Spleen (tissue), 11 donors: ENCODE data around the gene NRXN2. TPM values are rescaled to one million over a fixed set of nuclear protein-coding genes. Genes with fewer than 3 reads are reported as not detected.
A peak's percentile ranks its signal among the peaks of the same experiment; 100 is the strongest.

Source experiments
- DNase-seq: peaks from one replicate; pipeline ENCODE4 v3.0.0-alpha.2; 2020
- H3K27ac ChIP-seq, 8 donors: fragments of 200-600 bp; sonication (generic) in 7 of 8; 1 replicate in 4 of 8; 2 replicates in 4 of 8; pipeline versions ENCODE4 v1.5.0 to v1.8.0; 2016 to 2021; ENCODE audit warnings: inconsistent platforms in 4 of 8, mild to moderate bottlenecking in 4 of 8, moderate library complexity in 1 of 8
- H3K27me3 ChIP-seq, 7 donors: fragments of 200-600 bp; sonication (generic) in 6 of 7; replicated peaks in 1 of 7; 1 replicate in 4 of 7; 2 replicates in 3 of 7; pipeline versions ENCODE4 v1.5.0 to v1.8.0; 2016 to 2021; ENCODE audit warnings: inconsistent platforms in 3 of 7, mild to moderate bottlenecking in 1 of 7
- H3K36me3 ChIP-seq, 6 donors: fragments of 200-600 bp; sonication (generic) in 5 of 6; 1 replicate in 4 of 6; 2 replicates in 2 of 6; pipeline versions ENCODE4 v1.5.0 to v1.8.0; 2016 to 2021; ENCODE audit warnings: inconsistent platforms in 2 of 6
- H3K4me1 ChIP-seq, 6 donors: fragments of 200-600 bp; sonication (generic) in 5 of 6; 1 replicate in 3 of 6; 2 replicates in 3 of 6; pipeline versions ENCODE4 v1.5.0 to v1.8.0; 2016 to 2021; ENCODE audit warnings: inconsistent platforms in 3 of 6
- H3K4me3 ChIP-seq, 8 donors: fragments of 200-600 bp; sonication (generic) in 7 of 8; 1 replicate in 4 of 8; 2 replicates in 4 of 8; pipeline versions ENCODE4 v1.5.0 to v1.8.0; 2016 to 2021; ENCODE audit warnings: inconsistent platforms in 4 of 8, mild to moderate bottlenecking in 4 of 8, moderate library complexity in 2 of 8
- H3K9me3 ChIP-seq, 8 donors: fragments of 200-600 bp; sonication (generic) in 7 of 8; 1 replicate in 4 of 8; 2 replicates in 4 of 8; pipeline versions ENCODE4 v1.5.0 to v1.8.0; 2016 to 2021; ENCODE audit warnings: inconsistent platforms in 4 of 8
- POLR2A ChIP-seq, 3 donors: fragments of 450-650 bp; IDR thresholded peaks; one replicate each; pipeline ENCODE4 v1.5.1; 2017; ENCODE audit warnings: antibody characterized with exemption in 3 of 3, mild to moderate bottlenecking in 1 of 3
- POLR2AphosphoS5 ChIP-seq, 3 donors: sonication (generic); formaldehyde crosslinking; IDR thresholded peaks; one replicate each; pipeline ENCODE4 v1.5.1; 2017; ENCODE audit warnings: antibody characterized with exemption in 3 of 3
- WGBS, 5 donors: extraction: QIAGEN DNeasy Blood & Tissue Kit in 3 of 5; methylation state at CpG; one replicate each; pipeline versions ENCODE4 v1.1.5 to v1.1.7; 2013 to 2018; 5-methylcytosine and 5-hydroxymethylcytosine counted together
- intact Hi-C: fragments of 100-400 bp; cut with DNase I; formaldehyde crosslinking; loops from one replicate; pipeline ENCODE4 v1.15.0; 2023; ENCODE audit warnings: low total_unique reads
- polyA plus RNA-seq, 3 donors: library from polyadenylated mRNA; stranded (reverse); fragments of 200-250 nt; gene quantifications; one replicate each; pipeline ENCODE4 v1.2.1, GENCODE V29; 2013
- total RNA-seq, 7 donors: library from RNA; depleted of rRNA in 3 of 7; stranded (reverse); fragments of >200 nt in 3 of 7; fragmentation: NEBNext Ultra II Directional in 4 of 7; extraction: Animal tissue kit (Norgen Biotek cat#: 25700) in 4 of 7; gene quantifications; one replicate each; pipeline versions ENCODE4 v1.1.0 to v1.2.1, GENCODE V29; 2016 to 2021
- TF ChIP-seq, protein P1 (sequence below), 11 experiments: fragments of 200-600 bp in 7 of 11; fragments of 450-650 bp in 4 of 11; sonication (generic) in 4 of 11; IDR thresholded peaks in 8 of 11; conservative IDR thresholded peaks in 3 of 11; 1 replicate in 7 of 11; 2 replicates in 4 of 11; pipeline versions ENCODE4 v1.4.0 to v1.8.0; 2016 to 2021; ENCODE audit warnings: antibody characterized with exemption in 11 of 11, inconsistent platforms in 4 of 11, mild to moderate bottlenecking in 1 of 11
- donor health status: healthy with polysubstance abuse.
- donor health status: DM: no; HTN: no; CAD: no; lungs with moderate emphysema.
- donor health status: DM: no; HTN: no; CAD: no.
- donor health status: Bipolar disorder and iron deficiency.
- donor health status: healthy.
- donor health status: DM: no; HTN: no; CAD: no.
- donor health status: DM: yes; HTN: yes; CAD: no.

Gene NRXN2
- total and polyA plus RNA-seq, 10 donors = 0.59 to 12.9 (median 3.0) TPM

- no peak overlapping the region for H3K4me3 ChIP-seq
- DNase-seq = no peak
- H3K36me3 ChIP-seq = no peaks in the 10 kb centered on the region
- peaks cover 0 to 4% (median 0%) of the 10 kb centered on the region in 7 donors for H3K27me3 ChIP-seq
- 91 to 100% (median 96%) methylated on average over 3 of the region's 3 CpGs for WGBS, 5 donors
- TF ChIP-seq, protein P1, sequence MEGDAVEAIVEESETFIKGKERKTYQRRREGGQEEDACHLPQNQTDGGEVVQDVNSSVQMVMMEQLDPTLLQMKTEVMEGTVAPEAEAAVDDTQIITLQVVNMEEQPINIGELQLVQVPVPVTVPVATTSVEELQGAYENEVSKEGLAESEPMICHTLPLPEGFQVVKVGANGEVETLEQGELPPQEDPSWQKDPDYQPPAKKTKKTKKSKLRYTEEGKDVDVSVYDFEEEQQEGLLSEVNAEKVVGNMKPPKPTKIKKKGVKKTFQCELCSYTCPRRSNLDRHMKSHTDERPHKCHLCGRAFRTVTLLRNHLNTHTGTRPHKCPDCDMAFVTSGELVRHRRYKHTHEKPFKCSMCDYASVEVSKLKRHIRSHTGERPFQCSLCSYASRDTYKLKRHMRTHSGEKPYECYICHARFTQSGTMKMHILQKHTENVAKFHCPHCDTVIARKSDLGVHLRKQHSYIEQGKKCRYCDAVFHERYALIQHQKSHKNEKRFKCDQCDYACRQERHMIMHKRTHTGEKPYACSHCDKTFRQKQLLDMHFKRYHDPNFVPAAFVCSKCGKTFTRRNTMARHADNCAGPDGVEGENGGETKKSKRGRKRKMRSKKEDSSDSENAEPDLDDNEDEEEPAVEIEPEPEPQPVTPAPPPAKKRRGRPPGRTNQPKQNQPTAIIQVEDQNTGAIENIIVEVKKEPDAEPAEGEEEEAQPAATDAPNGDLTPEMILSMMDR (IDR thresholded peaks at IDR 0.05 in 8 of 11, conservative IDR thresholded peaks at IDR 0.05 in 3 of 11) = no peak
- no peak for TF ChIP-seq POLR2A (IDR thresholded peaks at IDR 0.05)
- TF ChIP-seq POLR2AphosphoS5 (IDR thresholded peaks at IDR 0.05) = no peak
- no peaks in the 10 kb centered on the region for H3K9me3 ChIP-seq
- peaks cover 0 to 18% (median 9%) of the 10 kb centered on the region in 6 donors for H3K4me1 ChIP-seq
- intact Hi-C loops = loop anchor here (10.0 kb wide), 1 partner anchor 46 kb away; no protein-coding TSS in a partner anchor
- no peak overlapping the region for H3K27ac ChIP-seq
Measured at GRCh38 chr11:64610596-64610995, 112.4 kb downstream of the NRXN2 start.

GRCh38 chr11:64609436-64610047 lies 113.5 kb downstream of the NRXN2 start:
- intact Hi-C loops = loop anchor here (10.0 kb wide), 1 partner anchor 45 kb away; no protein-coding TSS in a partner anchor
- DNase-seq = no peak

DNA sequence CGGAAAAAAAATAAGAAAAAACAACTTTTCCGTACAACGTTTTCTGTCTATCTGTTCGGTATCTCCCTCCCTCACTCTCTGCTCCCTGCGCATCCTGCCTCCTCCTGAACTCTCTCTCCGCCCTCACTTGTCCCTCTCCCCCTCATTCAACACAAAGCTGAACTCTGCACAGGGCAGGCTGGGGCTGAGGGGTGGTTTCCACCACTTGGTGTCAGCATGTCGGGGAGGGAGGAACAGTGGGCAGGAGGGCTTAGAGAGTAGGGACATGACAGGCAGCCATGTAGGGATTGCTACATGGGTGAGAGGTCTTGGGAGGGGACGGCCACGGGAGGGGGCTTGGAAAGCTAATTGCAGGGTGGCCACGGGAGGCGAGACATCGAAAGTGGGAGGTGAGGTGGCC lies 114.4 kb downstream of the NRXN2 start:
- no peaks in the 10 kb centered on the region for H3K36me3 ChIP-seq
- H3K9me3 ChIP-seq = no peaks in the 10 kb centered on the region
- peaks cover 0 to 18% (median 9%) of the 10 kb centered on the region in 6 donors for H3K4me1 ChIP-seq
- WGBS, 5 donors = 80 to 86% (median 81%) methylated on average over 12 of the region's 12 CpGs
- H3K27me3 ChIP-seq = peaks cover 0 to 15% (median 0%) of the 10 kb centered on the region in 7 donors
- intact Hi-C loops = no loop called here
- DNase-seq = no peak
- no peak overlapping the region for H3K27ac ChIP-seq
- TF ChIP-seq POLR2AphosphoS5 (IDR thresholded peaks at IDR 0.05) = peak in 1 of 3 donors; percentile 7
- TF ChIP-seq, protein P1 (IDR thresholded peaks at IDR 0.05 in 8 of 11, conservative IDR thresholded peaks at IDR 0.05 in 3 of 11) = no peak
- H3K4me3 ChIP-seq = peak overlapping the region in 1 of 8 donors; percentile 3

More at GRCh38 chr11:64609436-64610047, 113.5 kb downstream of the NRXN2 start:
- WGBS, 5 donors = 49 to 67% (median 59%) methylated on average over 4 to 5 of the region's 5 CpGs
- Histone ChIP-seq H3K4me1 (peaks cover 0 to 18% (median 9%) of the 10 kb centered on the region in 6 donors), H3K27me3 (peaks cover 0 to 14% (median 0%) of the 10 kb centered on the region in 7 donors), H3K36me3 (no peaks in the 10 kb centered on the region), H3K27ac (no peak overlapping the region), H3K9me3 (no peaks in the 10 kb centered on the region), H3K4me3 (no peak overlapping the region)
- TF ChIP-seq POLR2A (IDR thresholded peaks at IDR 0.05) (no peak), POLR2AphosphoS5 (IDR thresholded peaks at IDR 0.05) (no peak)
- TF ChIP-seq, protein P1 (IDR thresholded peaks at IDR 0.05 in 8 of 11, conservative IDR thresholded peaks at IDR 0.05 in 3 of 11) = no peak

GRCh38 chr11:64608046-64608445 lies 115.0 kb downstream of the NRXN2 start:
- no peaks in the 10 kb centered on the region for H3K9me3 ChIP-seq
- peaks cover 0 to 15% (median 0%) of the 10 kb centered on the region in 7 donors for H3K27me3 ChIP-seq
- whole genome bisulfite sequencing, 5 donors = 70 to 88% (median 79%) methylated on average over 18 of the region's 18 CpGs
- H3K4me3 ChIP-seq = peak overlapping the region in 2 of 8 donors; percentile 1 to 3
- TF ChIP-seq POLR2AphosphoS5 (IDR thresholded peaks at IDR 0.05) = no peak
- TF ChIP-seq, protein P1 (IDR thresholded peaks at IDR 0.05 in 8 of 11, conservative IDR thresholded peaks at IDR 0.05 in 3 of 11) = no peak
- no peak for TF ChIP-seq POLR2A (IDR thresholded peaks at IDR 0.05)
- H3K4me1 ChIP-seq = peaks cover 0 to 18% (median 9%) of the 10 kb centered on the region in 6 donors
- DNase-seq = no peak
- intact Hi-C loops = no loop called here
- H3K36me3 ChIP-seq = no peaks in the 10 kb centered on the region
- H3K27ac ChIP-seq = no peak overlapping the region
